Ascending aorta (tissue), 2 donors: Measurements from ENCODE around the gene KDF1. TPM values are rescaled to one million over a fixed set of nuclear protein-coding genes. Genes with fewer than 3 reads are reported as not detected.

ENCODE experiments used
- DNase-seq, 2 donors: peaks; one replicate each; pipeline ENCODE4 v3.0.0-alpha.2; 2019; ENCODE audit warnings: low spot score in 2 of 2
- H3K27ac ChIP-seq, 2 donors: fragments of 200-600 bp; sonication (generic); one replicate each; pipeline ENCODE4 v1.5.1; 2016 to 2017; ENCODE audit warnings: mild to moderate bottlenecking in 1 of 2
- H3K27me3 ChIP-seq: fragments of 200-600 bp; sonication (generic); one replicate; pipeline ENCODE4 v1.5.1; 2017
- H3K36me3 ChIP-seq, 2 donors: fragments of 200-600 bp; sonication (generic); one replicate each; pipeline ENCODE4 v1.5.1; 2016
- H3K4me1 ChIP-seq, 2 donors: fragments of 200-600 bp; sonication (generic); one replicate each; pipeline ENCODE4 v1.5.1; 2016 to 2017; ENCODE audit warnings: mild to moderate bottlenecking in 1 of 2
- H3K4me3 ChIP-seq, 2 donors: fragments of 200-600 bp; sonication (generic); one replicate each; pipeline ENCODE4 v1.5.1; 2016 to 2017; ENCODE audit warnings: mild to moderate bottlenecking in 1 of 2
- H3K9me3 ChIP-seq, 2 donors: fragments of 200-600 bp; sonication (generic); one replicate each; pipeline ENCODE4 v1.5.1; 2016
- CTCF ChIP-seq, 3 experiments: fragments of 200-600 bp in 2 of 3; fragments of 450-650 bp in 1 of 3; sonication (generic) in 2 of 3; IDR thresholded peaks; one replicate each; pipeline ENCODE4 v1.5.1; 2016 to 2019; ENCODE audit warnings: antibody characterized with exemption in 3 of 3, mild to moderate bottlenecking in 1 of 3, moderate library complexity in 1 of 3
- intact Hi-C: fragments of 100-400 bp; cut with DNase I; formaldehyde crosslinking; loops from one replicate; pipeline ENCODE4 v1.15.1; 2023
- total RNA-seq: library from RNA; depleted of rRNA; stranded (reverse); fragments of >200 nt; gene quantifications from one replicate; pipeline ENCODE4 v1.1.0, GENCODE V29; 2016

The KDF1 gene
- total RNA-seq, 1 donor from 2014 or later: not detected

GRCh38 chr1:26941311-26941710 lies 19.0 kb downstream of the KDF1 start:
- Histone ChIP-seq H3K4me3 (no peak overlapping the region), H3K4me1 (no peaks in the 10 kb centered on the region), H3K27me3 (no peaks in the 10 kb centered on the region), H3K9me3 (no peaks in the 10 kb centered on the region), H3K36me3 (peaks cover 53 to 62% of the 10 kb centered on the region in 2 donors), H3K27ac (no peak overlapping the region)
- intact Hi-C loops: no loop called here
- TF ChIP-seq CTCF (IDR thresholded peaks at IDR 0.05): no peak
- DNase-seq: no peak

DNA sequence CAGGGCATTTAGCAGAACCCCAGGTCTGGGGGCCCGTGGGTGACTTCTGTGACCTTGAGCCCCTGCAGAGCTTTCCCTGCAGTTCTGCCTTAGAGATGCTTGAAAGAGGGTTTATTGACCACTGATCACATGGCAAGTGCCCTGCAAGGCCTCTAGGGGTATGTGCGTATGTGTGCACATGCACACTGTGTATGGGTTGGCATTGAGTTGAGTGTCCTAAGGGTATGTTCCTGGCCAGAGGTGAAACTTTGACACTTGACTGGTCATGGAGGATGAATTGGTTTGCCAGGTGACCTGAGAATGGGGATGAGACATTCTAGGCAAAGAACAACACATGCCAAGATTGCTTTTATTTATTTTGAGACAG lies 21.6 kb downstream of the KDF1 start:
- DNase-seq: no peak
- Histone ChIP-seq H3K36me3 (peaks cover 34 to 44% of the 10 kb centered on the region in 2 donors), H3K9me3 (no peaks in the 10 kb centered on the region), H3K4me3 (no peak overlapping the region), H3K27me3 (no peaks in the 10 kb centered on the region), H3K4me1 (no peaks in the 10 kb centered on the region), H3K27ac (no peak overlapping the region)
- TF ChIP-seq CTCF (IDR thresholded peaks at IDR 0.05): no peak
- intact Hi-C loops: no loop called here

- H3K27me3 ChIP-seq: no peaks in the 10 kb centered on the region
- H3K4me1 ChIP-seq: no peaks in the 10 kb centered on the region
- intact Hi-C loops: no loop called here
- H3K9me3 ChIP-seq: no peaks in the 10 kb centered on the region
- H3K4me3 ChIP-seq: no peak overlapping the region
- H3K36me3 ChIP-seq: peaks cover 29 to 39% of the 10 kb centered on the region in 2 donors
- no peak for DNase-seq
- TF ChIP-seq CTCF (IDR thresholded peaks at IDR 0.05): no peak
- H3K27ac ChIP-seq: no peak overlapping the region
Observed at GRCh38 chr1:26938004-26938658, 22.1 kb downstream of the KDF1 start.

GRCh38 chr1:26936823-26937222 lies 23.4 kb downstream of the KDF1 start:
- no peak for TF ChIP-seq CTCF (IDR thresholded peaks at IDR 0.05)
- no peak for DNase-seq
- H3K9me3 ChIP-seq: no peaks in the 10 kb centered on the region
- intact Hi-C loops: no loop called here
- peaks cover 24 to 32% of the 10 kb centered on the region in 2 donors for H3K36me3 ChIP-seq
- H3K27ac ChIP-seq: no peak overlapping the region
- H3K4me1 ChIP-seq: no peaks in the 10 kb centered on the region
- no peaks in the 10 kb centered on the region for H3K27me3 ChIP-seq
- no peak overlapping the region for H3K4me3 ChIP-seq

- Histone ChIP-seq H3K27me3 (no peaks in the 10 kb centered on the region), H3K27ac (no peak overlapping the region), H3K36me3 (peaks cover 28 to 46% of the 10 kb centered on the region in 2 donors), H3K4me3 (no peak overlapping the region), H3K4me1 (no peaks in the 10 kb centered on the region), H3K9me3 (no peaks in the 10 kb centered on the region)
- intact Hi-C loops: no loop called here
- no peak for DNase-seq
- TF ChIP-seq CTCF (IDR thresholded peaks at IDR 0.05): no peak
Observed at GRCh38 chr1:26932531-26932930, 27.7 kb downstream of the KDF1 start.

DNA sequence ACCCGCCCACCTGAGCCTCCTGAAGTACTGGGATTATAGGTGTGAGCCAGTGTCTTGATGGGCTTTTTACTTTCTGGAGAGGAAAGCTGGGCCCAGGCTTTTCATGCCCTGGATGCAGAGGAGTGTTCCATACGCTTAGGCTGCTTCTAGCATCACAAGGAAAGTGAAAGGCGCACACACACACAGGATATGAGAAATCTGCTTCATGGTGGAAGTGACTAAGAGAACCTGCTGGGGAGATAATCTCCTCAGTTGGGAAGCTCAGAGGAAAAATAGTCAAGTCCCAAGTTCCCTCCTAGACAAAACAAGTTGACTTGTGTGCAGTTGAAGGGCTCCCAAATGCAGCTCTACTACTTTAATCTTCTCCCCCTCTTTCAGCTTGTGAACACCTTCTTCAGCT lies 36.6 kb downstream of the KDF1 start:
- TF ChIP-seq CTCF (IDR thresholded peaks at IDR 0.05): no peak
- no peak overlapping the region for H3K27ac ChIP-seq
- H3K9me3 ChIP-seq: no peaks in the 10 kb centered on the region
- H3K27me3 ChIP-seq: no peaks in the 10 kb centered on the region
- DNase-seq: no peak
- H3K4me3 ChIP-seq: no peak overlapping the region
- intact Hi-C loops: loop anchor here (5.0 kb wide), 1 partner anchor 69 kb away; the partner anchor contains the start of gene TRNP1
- H3K4me1 ChIP-seq: peaks cover 7 to 18% of the 10 kb centered on the region in 2 donors
- H3K36me3 ChIP-seq: peaks cover 42 to 44% of the 10 kb centered on the region in 2 donors
